CD4-positive, alpha-beta T cell treated with Interferon alpha-2 for 1 hour (primary cell): ENCODE data around the gene ZNF217.
A peak's percentile ranks its signal among the peaks of the same experiment; 100 is the strongest.
"Not testable (repeated sequence)": the region's sequence is repeated elsewhere in the genome, so short reads cannot be mapped to it uniquely, and the experiment has no call there.

Experiments
- DNase-seq, 2 donors: peaks; one replicate each; pipeline ENCODE4 v3.0.0-alpha.2; 2020 to 2022

The ZNF217 gene

GRCh38 chr20:53562104-53562764 lies 31.4 kb downstream of the ZNF217 start:
- not testable (repeated sequence) for DNase-seq

- no peak for DNase-seq
These were observed 32.1 kb downstream of the ZNF217 start for GRCh38 chr20:53561505-53561904.

GRCh38 chr20:53559816-53560215 lies 33.8 kb downstream of the ZNF217 start:
- DNase-seq = no peak

GRCh38 chr20:53557130-53557529 lies 36.5 kb downstream of the ZNF217 start:
- no peak for DNase-seq

GRCh38 chr20:53556267-53556897 lies 37.3 kb downstream of the ZNF217 start:
- no peak for DNase-seq

GRCh38 chr20:53555816-53556215 lies 37.8 kb downstream of the ZNF217 start:
- no peak for DNase-seq

GRCh38 chr20:53555081-53555480 lies 38.6 kb downstream of the ZNF217 start:
- no peak for DNase-seq

- not testable (repeated sequence) for DNase-seq
These were observed 41.1 kb downstream of the ZNF217 start for GRCh38 chr20:53552572-53552893.

GRCh38 chr20:53551719-53552571 lies 41.7 kb downstream of the ZNF217 start:
- not testable (repeated sequence) for DNase-seq

GRCh38 chr20:53550280-53551187 lies 43.1 kb downstream of the ZNF217 start:
- DNase-seq = no peak

- peak in 1 of 2 donors; percentile 52 for DNase-seq
These were observed 45.9 kb downstream of the ZNF217 start for GRCh38 chr20:53547664-53548239.

GRCh38 chr20:53539516-53539915 lies 54.1 kb downstream of the ZNF217 start:
- DNase-seq = no peak

GRCh38 chr20:53536382-53536781 lies 57.3 kb downstream of the ZNF217 start:
- DNase-seq = not testable (repeated sequence)

- no peak for DNase-seq
These were observed 57.8 kb downstream of the ZNF217 start for GRCh38 chr20:53535878-53536277.

GRCh38 chr20:53534037-53534436 lies 59.6 kb downstream of the ZNF217 start:
- DNase-seq = no peak

- no peak for DNase-seq
These were observed 60.1 kb downstream of the ZNF217 start for GRCh38 chr20:53533500-53533899.

GRCh38 chr20:53532654-53533312 lies 60.9 kb downstream of the ZNF217 start:
- DNase-seq = not testable (repeated sequence)

GRCh38 chr20:53530440-53530839 lies 63.2 kb downstream of the ZNF217 start:
- no peak for DNase-seq

- DNase-seq = no peak
These were observed 64.0 kb downstream of the ZNF217 start for GRCh38 chr20:53529658-53530057.

- DNase-seq = no peak
These were observed 66.4 kb downstream of the ZNF217 start for GRCh38 chr20:53527196-53527595.

- no peak for DNase-seq
These were observed 68.9 kb downstream of the ZNF217 start for GRCh38 chr20:53524589-53525312.
